Adipocyte (in vitro differentiated cells): Measurements from ENCODE around the gene IFNL3.
"Not testable (repeated sequence)": the region's sequence is repeated elsewhere in the genome, so short reads cannot be mapped to it uniquely, and the experiment has no call there.

Experiments
- DNase-seq: peaks from one replicate; pipeline ENCODE4 v3.0.0-alpha.2; 2015; ENCODE audit warnings: low read depth
- H3K27me3 ChIP-seq: replicated peaks from 2 replicates; pipeline ENCODE4 v1.7.0; 2013; ENCODE audit warnings: mild to moderate bottlenecking, low read length, moderate library complexity; ENCODE audit not compliant: control insufficient read depth, insufficient read depth
- H3K36me3 ChIP-seq: 2 replicates; pipeline ENCODE4 v1.7.0; 2013; ENCODE audit warnings: low read length, mild to moderate bottlenecking, moderate library complexity; ENCODE audit not compliant: control insufficient read depth, insufficient read depth, severe bottlenecking
- H3K4me1 ChIP-seq: 2 replicates; pipeline ENCODE4 v1.7.0; 2013; ENCODE audit warnings: mild to moderate bottlenecking, low read length, moderate library complexity; ENCODE audit not compliant: control insufficient read depth, insufficient read depth
- H3K4me3 ChIP-seq: 2 replicates; pipeline ENCODE4 v1.7.0; 2013; ENCODE audit warnings: mild to moderate bottlenecking, low read length, moderate library complexity
- H3K9ac ChIP-seq: 2 replicates; pipeline ENCODE4 v1.7.0; 2013; ENCODE audit warnings: mild to moderate bottlenecking, low read length, moderate library complexity
- H3K9me3 ChIP-seq: 2 replicates; pipeline ENCODE4 v1.7.0; 2013; ENCODE audit warnings: mild to moderate bottlenecking, low read length, moderate library complexity; ENCODE audit not compliant: control insufficient read depth

Gene IFNL3

GRCh38 chr19:39251846-39252245 lies 7.0 kb upstream of the IFNL3 start:
- H3K9me3 ChIP-seq: peaks cover 9% of the 10 kb centered on the region
- H3K27me3 ChIP-seq: peaks cover 76% of the 10 kb centered on the region
- no peaks in the 10 kb centered on the region for H3K36me3 ChIP-seq

DNA sequence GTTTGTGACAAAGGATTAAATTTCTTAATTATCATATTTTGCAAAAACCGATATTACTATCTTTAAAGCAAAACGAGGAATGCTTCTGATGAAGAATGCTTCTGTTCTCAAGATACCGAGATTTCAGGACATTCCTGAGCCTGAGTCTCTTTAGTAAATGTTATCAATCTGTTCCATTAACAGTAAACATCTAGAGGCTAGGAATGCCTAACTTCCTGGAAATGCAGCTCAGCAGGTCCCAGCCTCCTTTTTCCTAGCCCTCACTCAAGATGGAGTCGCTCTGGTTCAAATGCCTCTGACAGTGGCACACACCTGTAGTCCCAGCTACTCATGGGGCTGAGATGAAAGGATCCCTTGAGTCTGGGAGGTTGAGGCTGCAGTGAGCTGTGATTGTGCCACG lies 6.3 kb upstream of the IFNL3 start:
- DNase-seq: no peak
- H3K4me3 ChIP-seq: no peak overlapping the region
- no peaks in the 10 kb centered on the region for H3K4me1 ChIP-seq
- H3K36me3 ChIP-seq: no peaks in the 10 kb centered on the region
- peaks cover 69% of the 10 kb centered on the region for H3K27me3 ChIP-seq
- H3K9ac ChIP-seq: no peak overlapping the region
- H3K9me3 ChIP-seq: peaks cover 3% of the 10 kb centered on the region

More at GRCh38 chr19:39251846-39252245, 7.0 kb upstream of the IFNL3 start:
- Histone ChIP-seq H3K4me3 (no peak overlapping the region), H3K4me1 (no peaks in the 10 kb centered on the region), H3K9ac (no peak overlapping the region)
- DNase-seq: no peak

DNA sequence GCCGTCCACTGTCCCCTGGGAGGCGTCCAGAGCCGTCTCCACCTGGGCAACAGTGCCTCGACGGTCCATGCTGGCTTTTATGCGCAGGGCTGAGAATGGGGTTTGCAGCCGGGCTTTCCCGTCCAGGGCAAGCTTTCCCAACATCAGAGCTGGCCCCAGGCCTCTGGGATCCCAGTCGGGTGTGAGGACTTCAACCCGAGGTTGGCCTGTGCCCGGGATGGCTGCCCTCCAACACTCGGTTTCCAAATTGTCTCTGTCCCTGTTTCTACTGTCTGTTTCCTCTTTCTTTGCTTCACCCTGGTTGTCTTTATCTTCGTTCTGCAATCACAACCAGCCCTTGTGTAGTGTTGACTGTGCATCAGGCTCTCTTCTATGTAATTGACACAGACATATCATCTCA lies 4.0 kb upstream of the IFNL3 start, which contains the start of gene IFNL4:
Gene IFNL4 (minus strand): TSS at position 51 of the 400 bp plus-strand sequence.
- no peak within 1 kb of the TSS for H3K9ac ChIP-seq
- no peak within 1 kb of the TSS for H3K4me3 ChIP-seq
- H3K36me3 ChIP-seq: no peaks in the 10 kb centered on the region
- peaks cover 3% of the 10 kb centered on the region for H3K9me3 ChIP-seq
- H3K4me1 ChIP-seq: no peaks in the 10 kb centered on the region
- no peak for DNase-seq
- H3K27me3 ChIP-seq: peaks cover 52% of the 10 kb centered on the region

GRCh38 chr19:39247701-39248664 lies 3.2 kb upstream of the IFNL3 start:
- peak; percentile 27 for DNase-seq

DNA sequence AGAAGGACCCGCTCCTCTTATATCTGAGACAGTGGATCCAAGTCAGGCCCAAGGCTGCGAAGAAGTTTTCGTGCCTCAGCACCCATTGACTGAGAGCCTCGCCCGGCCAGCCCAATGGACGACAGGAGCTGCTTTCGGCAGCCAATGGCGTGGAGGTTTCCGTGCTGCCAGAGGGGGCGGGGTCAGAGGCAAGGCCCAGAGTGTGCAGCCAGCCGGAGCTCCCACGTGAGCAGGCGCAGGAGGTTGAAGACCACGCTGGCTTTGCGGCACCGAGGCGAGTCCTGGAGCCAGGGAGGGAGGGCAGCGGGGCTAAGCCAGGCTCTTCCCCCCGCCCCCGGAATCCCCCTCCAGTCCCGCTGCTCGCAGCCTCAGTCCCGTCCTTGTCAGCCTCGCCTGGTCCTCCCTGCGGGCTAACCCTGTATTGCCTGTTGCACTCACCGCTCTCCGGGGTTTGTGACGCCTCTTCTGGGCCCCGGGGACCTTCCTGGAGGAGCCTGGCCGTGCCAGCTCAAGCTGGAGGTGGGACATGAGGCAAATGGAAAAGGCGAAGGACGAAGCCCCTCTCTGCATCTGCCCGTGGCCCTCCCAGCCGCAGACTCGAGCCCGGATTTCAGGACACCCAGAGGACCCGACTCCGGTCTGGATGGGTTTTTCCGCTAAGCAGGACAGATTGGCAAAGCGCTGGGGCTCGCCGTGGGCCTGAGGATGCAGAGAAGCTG lies 2.3 kb upstream of the IFNL3 start:
- no peak overlapping the region for H3K4me3 ChIP-seq
- H3K36me3 ChIP-seq: no peaks in the 10 kb centered on the region
- H3K9ac ChIP-seq: no peak overlapping the region
- peaks cover 35% of the 10 kb centered on the region for H3K27me3 ChIP-seq
- H3K9me3 ChIP-seq: no peaks in the 10 kb centered on the region
- DNase-seq: no peak
- no peaks in the 10 kb centered on the region for H3K4me1 ChIP-seq

More at GRCh38 chr19:39247701-39248664, 3.2 kb upstream of the IFNL3 start:
- Histone ChIP-seq H3K27me3 (peaks cover 43% of the 10 kb centered on the region), H3K36me3 (no peaks in the 10 kb centered on the region), H3K9ac (no peak overlapping the region), H3K4me3 (no peak overlapping the region), H3K4me1 (no peaks in the 10 kb centered on the region), H3K9me3 (no peaks in the 10 kb centered on the region)

DNA sequence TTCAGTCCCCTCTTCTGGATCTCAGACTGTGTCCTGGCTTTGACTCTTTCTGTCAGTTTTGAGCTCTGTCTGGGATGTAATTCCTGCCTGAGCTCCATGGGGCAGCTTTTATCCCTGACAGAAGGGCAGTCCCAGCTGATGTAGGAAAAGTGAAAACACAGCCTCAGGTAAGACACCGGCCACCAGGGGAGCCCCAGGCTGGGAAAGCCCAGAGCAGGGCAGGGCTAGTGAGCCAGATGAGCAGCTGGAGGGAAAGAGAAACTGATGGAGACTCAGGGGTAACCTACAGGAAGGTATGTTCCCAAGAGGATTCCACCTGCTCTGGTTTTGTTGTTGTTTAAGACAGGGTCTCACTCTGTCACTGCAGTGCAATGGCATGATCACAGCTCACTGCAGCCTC lies 360 bp upstream of the IFNL3 start:
- H3K36me3 ChIP-seq, H3K9me3 ChIP-seq, H3K4me3 ChIP-seq, H3K9ac ChIP-seq, H3K4me1 ChIP-seq, DNase-seq: not testable (repeated sequence)
- H3K27me3 ChIP-seq: peaks cover 29% of the 10 kb centered on the region

DNA sequence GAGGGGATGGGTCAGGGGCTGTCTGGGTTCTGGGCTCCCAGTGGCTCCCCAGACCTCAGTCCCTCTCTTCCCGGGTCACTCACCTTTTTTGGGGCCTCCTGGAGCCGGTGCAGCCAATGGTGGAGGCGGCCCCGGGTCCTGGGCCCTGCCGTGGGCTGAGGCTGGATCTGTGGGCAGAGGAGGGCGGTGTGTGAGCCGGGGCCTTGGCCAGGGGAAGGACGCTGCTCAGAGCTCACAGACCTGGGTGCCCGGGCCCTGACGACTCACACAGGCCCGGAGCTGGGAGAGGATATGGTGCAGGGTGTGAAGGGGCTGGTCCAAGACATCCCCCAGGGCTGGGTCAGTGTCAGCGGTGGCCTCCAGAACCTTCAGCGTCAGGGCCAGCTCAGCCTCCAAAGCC lies 1.1 kb downstream of the IFNL3 start:
- H3K27me3 ChIP-seq: peaks cover 24% of the 10 kb centered on the region
- H3K9me3 ChIP-seq: not testable (repeated sequence)

GRCh38 chr19:39240421-39240820 lies 4.4 kb downstream of the IFNL3 start:
- no peak for DNase-seq
- H3K9me3 ChIP-seq: no peaks in the 10 kb centered on the region
- no peaks in the 10 kb centered on the region for H3K4me1 ChIP-seq
- no peak overlapping the region for H3K4me3 ChIP-seq
- no peaks in the 10 kb centered on the region for H3K36me3 ChIP-seq
- peaks cover 47% of the 10 kb centered on the region for H3K27me3 ChIP-seq
- H3K9ac ChIP-seq: no peak overlapping the region

More for the DNA sequence above, 1.1 kb downstream of the IFNL3 start:
- not testable (repeated sequence) for H3K4me3 ChIP-seq, H3K9ac ChIP-seq, H3K4me1 ChIP-seq, DNase-seq, H3K36me3 ChIP-seq

DNA sequence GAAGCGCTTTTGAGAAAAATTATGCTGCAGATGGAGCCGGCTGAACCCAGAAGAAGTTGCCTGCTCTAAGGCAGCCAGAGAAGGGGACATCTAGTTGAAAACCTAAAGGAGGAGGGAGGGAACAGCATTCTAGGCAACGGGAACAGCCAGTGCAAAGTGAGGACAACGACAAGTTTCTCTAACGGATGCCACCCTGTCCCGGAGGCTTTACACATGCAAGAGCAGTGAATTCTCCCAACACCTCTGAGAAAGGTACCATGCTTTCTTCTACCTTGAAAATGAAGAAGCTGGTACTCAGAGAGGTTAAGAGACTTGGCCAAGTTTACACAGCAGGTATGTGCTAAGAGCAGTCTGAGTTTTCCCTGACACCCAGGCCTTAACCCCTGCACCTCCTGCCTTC lies 5.9 kb downstream of the IFNL3 start:
- Histone ChIP-seq H3K4me1 (no peaks in the 10 kb centered on the region), H3K4me3 (no peak overlapping the region), H3K36me3 (no peaks in the 10 kb centered on the region), H3K9ac (no peak overlapping the region), H3K27me3 (peaks cover 53% of the 10 kb centered on the region), H3K9me3 (no peaks in the 10 kb centered on the region)
- DNase-seq: no peak

DNA sequence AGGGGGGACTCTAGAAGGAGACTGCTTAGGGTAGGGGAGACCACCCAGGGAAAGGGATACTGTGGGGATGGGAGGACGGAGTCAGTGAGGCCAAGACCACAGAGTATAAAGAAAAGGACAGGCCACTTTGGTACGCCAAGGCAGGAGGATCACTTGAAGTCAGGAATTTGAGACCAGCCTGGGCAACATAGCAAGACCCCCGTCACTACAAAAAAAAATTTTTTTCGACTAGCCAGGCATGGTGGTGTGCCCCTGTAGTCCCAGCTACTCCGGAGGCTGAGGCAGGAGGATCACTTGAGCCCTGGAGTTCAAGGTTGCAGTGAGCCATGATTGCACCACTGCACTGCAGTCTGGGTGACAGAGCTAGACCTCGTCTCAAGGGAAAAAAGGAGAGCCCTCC lies 6.6 kb downstream of the IFNL3 start:
- no peaks in the 10 kb centered on the region for H3K36me3 ChIP-seq
- no peaks in the 10 kb centered on the region for H3K9me3 ChIP-seq
- no peak overlapping the region for H3K9ac ChIP-seq
- H3K4me3 ChIP-seq: no peak overlapping the region
- no peak for DNase-seq
- no peaks in the 10 kb centered on the region for H3K4me1 ChIP-seq
- H3K27me3 ChIP-seq: peaks cover 60% of the 10 kb centered on the region
